Right lobe of liver (tissue), 6 donors: ENCODE measurements around the gene SLC17A7. TPM values are rescaled to one million over a fixed set of nuclear protein-coding genes. Genes with fewer than 3 reads are reported as not detected.

Experiments used
- ATAC-seq, 4 donors: fragments of 200-7000 bp; cut with Tn5 transposase; one replicate each; pipeline ENCODE4 v1.9.1; 2020; ENCODE audit warnings: mild to moderate bottlenecking in 4 of 4, moderate library complexity in 4 of 4
- DNase-seq, 3 donors: peaks; one replicate each; pipeline ENCODE4 v3.0.0-alpha.2; 2020
- H3K27ac ChIP-seq, 3 donors: fragments of 200-600 bp; one replicate each; pipeline ENCODE4 v1.8.0; 2022
- H3K27me3 ChIP-seq, 2 donors: fragments of 200-600 bp; one replicate each; pipeline ENCODE4 v1.8.0; 2022
- H3K36me3 ChIP-seq, 4 donors: fragments of 200-600 bp; sonication (generic) in 1 of 4; one replicate each; pipeline versions ENCODE4 v1.5.1 to v1.8.0; 2017 to 2022; ENCODE audit warnings: control low read depth in 1 of 4
- H3K4me1 ChIP-seq, 4 donors: fragments of 200-600 bp; sonication (generic) in 1 of 4; one replicate each; pipeline versions ENCODE4 v1.5.1 to v1.8.0; 2017 to 2022; ENCODE audit warnings: control low read depth in 1 of 4
- H3K4me3 ChIP-seq, 3 donors: fragments of 200-600 bp; one replicate each; pipeline ENCODE4 v1.8.0; 2022
- H3K9me3 ChIP-seq, 4 donors: fragments of 200-600 bp; sonication (generic) in 1 of 4; one replicate each; pipeline versions ENCODE4 v1.5.1 to v1.8.0; 2017 to 2022; ENCODE audit warnings: control low read depth in 1 of 4
- POLR2A ChIP-seq: fragments of 450-650 bp; IDR thresholded peaks from one replicate; pipeline ENCODE4 v1.6.1; 2017; ENCODE audit warnings: antibody characterized with exemption, mild to moderate bottlenecking
- WGBS: methylation state at CpG from one replicate; pipeline ENCODE4 v1.1.6; 2018; ENCODE audit warnings: low coverage, low lambda C conversion rate; ENCODE audit not compliant: insufficient coverage; ENCODE audit errors: missing lambda C conversion rate; 5-methylcytosine and 5-hydroxymethylcytosine counted together
- intact Hi-C, 2 donors: fragments of 100-400 bp; cut with DNase I; formaldehyde crosslinking; loops; one replicate each; pipeline versions ENCODE4 v1.11.2 to v1.14.1; 2022
- total RNA-seq, 6 experiments: library from RNA; depleted of rRNA in 2 of 6; stranded (reverse); fragments of >200 nt in 2 of 6; fragmentation: NEBNext Ultra II Directional in 3 of 6; extraction: Animal tissue kit (Norgen Biotek cat#: 25700) in 3 of 6; gene quantifications; one replicate each; pipeline versions ENCODE4 v1.1.0 to v1.2.4, GENCODE V29; 2016 to 2023
- TF ChIP-seq, protein P1 (sequence below), 4 donors: fragments of 200-600 bp in 3 of 4; fragments of 450-650 bp in 1 of 4; IDR thresholded peaks; one replicate each; pipeline versions ENCODE4 v1.5.1 to v1.8.0; 2016 to 2022; ENCODE audit warnings: antibody characterized with exemption in 4 of 4, mild to moderate bottlenecking in 2 of 4
- donor health status: DM: no; HTN: yes; CAD: no.
- donor health status: DM: no; HTN: no; CAD: no.
- donor health status: DM: no; HTN: no; CAD: no.
- donor health status: DM: no; HTN: yes; CAD: no.
- donor health status: DM: no; HTN: yes; CAD: no.

Gene SLC17A7
- total RNA-seq, 6 experiments from 2014 or later: 0.13 TPM; not detected in 5

DNA sequence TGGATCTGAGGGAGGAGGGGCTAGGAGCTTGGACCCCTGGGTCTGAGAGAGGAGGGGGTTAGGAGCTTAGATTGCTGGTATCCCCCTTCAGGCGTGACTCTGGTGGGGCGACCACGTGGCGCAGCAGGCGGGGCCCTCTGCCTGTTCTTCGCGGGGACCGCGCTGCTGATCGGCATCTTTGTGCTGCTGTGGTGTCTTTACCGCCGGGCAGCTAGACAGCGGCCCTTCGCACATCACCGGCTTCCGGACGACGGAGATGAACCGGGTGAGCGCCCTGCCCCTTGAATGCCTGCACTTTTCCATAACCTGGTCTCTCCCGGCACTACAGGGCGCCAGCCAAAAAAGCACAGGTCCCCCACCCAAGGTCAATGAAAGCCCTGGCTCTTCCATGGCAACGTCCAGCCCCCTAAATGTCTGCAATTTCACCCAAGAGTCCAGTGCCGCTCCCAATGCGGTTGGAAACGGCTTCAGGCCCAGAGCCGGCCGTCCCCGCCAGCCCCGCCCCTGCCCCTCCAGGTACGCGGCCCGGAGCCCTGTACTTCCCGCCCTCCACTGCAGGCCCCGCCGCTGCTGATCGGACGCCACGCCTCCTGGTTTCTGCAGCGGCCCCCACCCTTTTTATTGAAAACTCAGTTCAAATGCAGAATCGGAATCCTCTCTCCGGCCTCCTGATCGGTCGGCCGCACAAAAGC is 13.3 kb downstream of the SLC17A7 start:
- H3K27me3 ChIP-seq: peaks cover 13 to 19% of the 10 kb centered on the region in 2 donors

DNA sequence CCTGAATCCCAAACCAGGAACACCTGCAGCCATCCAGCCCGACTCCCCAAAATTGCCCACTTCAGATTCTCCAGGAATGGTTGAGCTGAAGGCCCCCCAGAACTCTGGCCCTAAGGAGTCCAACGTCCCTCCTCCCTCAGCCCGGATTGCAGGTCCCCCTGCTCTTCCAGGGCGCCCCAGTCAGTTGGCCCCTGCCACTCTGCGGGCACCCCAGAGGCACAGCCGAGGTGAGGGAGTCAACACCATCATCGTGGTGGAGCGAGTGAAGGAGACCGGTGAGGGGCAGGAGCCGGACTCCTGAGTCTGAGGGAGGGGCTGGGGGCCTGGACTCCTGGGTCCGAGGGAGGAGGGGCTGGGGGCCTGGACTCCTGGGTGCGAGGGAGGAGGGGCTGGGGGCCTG is 14.0 kb downstream of the SLC17A7 start:
- Histone ChIP-seq H3K4me3 (no peak overlapping the region), H3K27me3 (peaks cover 11 to 19% of the 10 kb centered on the region in 2 donors), H3K36me3 (no peaks in the 10 kb centered on the region), H3K9me3 (no peaks in the 10 kb centered on the region), H3K4me1 (peaks cover 0 to 2% (median 0%) of the 10 kb centered on the region in 4 donors), H3K27ac (no peak overlapping the region)
- WGBS: 35% methylated on average over 6 of the region's 12 CpGs
- TF ChIP-seq, protein P1, sequence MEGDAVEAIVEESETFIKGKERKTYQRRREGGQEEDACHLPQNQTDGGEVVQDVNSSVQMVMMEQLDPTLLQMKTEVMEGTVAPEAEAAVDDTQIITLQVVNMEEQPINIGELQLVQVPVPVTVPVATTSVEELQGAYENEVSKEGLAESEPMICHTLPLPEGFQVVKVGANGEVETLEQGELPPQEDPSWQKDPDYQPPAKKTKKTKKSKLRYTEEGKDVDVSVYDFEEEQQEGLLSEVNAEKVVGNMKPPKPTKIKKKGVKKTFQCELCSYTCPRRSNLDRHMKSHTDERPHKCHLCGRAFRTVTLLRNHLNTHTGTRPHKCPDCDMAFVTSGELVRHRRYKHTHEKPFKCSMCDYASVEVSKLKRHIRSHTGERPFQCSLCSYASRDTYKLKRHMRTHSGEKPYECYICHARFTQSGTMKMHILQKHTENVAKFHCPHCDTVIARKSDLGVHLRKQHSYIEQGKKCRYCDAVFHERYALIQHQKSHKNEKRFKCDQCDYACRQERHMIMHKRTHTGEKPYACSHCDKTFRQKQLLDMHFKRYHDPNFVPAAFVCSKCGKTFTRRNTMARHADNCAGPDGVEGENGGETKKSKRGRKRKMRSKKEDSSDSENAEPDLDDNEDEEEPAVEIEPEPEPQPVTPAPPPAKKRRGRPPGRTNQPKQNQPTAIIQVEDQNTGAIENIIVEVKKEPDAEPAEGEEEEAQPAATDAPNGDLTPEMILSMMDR (IDR thresholded peaks at IDR 0.05): no peak
- TF ChIP-seq POLR2A: no peak
- intact Hi-C loops: no loop called here
- ATAC-seq (no peak), DNase-seq (no peak)

More for the DNA sequence above, 13.3 kb downstream of the SLC17A7 start:
- no peaks in the 10 kb centered on the region for H3K9me3 ChIP-seq
- H3K36me3 ChIP-seq: no peaks in the 10 kb centered on the region
- TF ChIP-seq, protein P1 (IDR thresholded peaks at IDR 0.05): no peak
- no peak for TF ChIP-seq POLR2A
- no peak overlapping the region for H3K4me3 ChIP-seq
- H3K4me1 ChIP-seq: no peaks in the 10 kb centered on the region
- WGBS: 3% methylated on average over 12 of the region's 45 CpGs
- DNase-seq (no peak), ATAC-seq (peak in 3 of 4 donors; percentile 36 to 42 (median 38))
- H3K27ac ChIP-seq: no peak overlapping the region
- intact Hi-C loops: no loop called here

DNA sequence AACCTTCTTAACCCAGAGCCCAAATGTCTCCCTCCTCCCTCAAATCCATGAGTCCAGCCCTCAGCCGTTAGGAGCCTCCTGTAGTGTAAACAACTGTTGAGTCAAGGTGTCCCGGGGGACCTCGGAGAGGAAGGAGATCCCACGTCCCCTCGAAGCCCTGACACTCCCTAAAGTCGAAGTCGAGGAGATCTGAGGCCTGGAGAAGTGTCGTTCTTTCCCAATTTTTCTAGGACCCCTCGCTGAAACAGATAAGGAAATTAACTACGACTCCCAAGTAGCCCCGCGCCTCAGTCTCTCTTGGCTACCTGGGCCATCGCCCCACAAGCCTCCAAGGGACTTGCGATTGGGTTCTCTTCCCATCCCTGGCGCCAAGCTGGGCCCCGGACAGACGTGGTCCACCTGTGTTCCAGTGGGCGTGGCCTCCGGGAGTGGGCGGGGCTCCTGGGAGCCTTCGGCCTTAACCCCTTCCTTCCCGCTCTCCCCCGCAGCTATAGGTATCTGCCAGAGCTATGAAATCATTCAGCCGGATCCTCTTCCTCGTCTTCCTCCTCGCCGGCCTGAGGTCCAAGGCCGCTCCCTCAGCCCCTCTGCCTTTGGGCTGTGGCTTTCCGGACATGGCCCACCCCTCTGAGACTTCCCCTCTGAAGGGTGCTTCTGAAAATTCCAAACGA is 15.3 kb downstream of the SLC17A7 start:
- TF ChIP-seq, protein P1 (IDR thresholded peaks at IDR 0.05): no peak
- TF ChIP-seq POLR2A: no peak
- no peak overlapping the region for H3K27ac ChIP-seq
- no peaks in the 10 kb centered on the region for H3K9me3 ChIP-seq
- 2% methylated on average over 19 of the region's 30 CpGs for WGBS
- intact Hi-C loops: no loop called here
- ATAC-seq (no peak), DNase-seq (no peak)
- no peaks in the 10 kb centered on the region for H3K36me3 ChIP-seq
- H3K27me3 ChIP-seq: peaks cover 9 to 15% of the 10 kb centered on the region in 2 donors
- peaks cover 0 to 6% (median 0%) of the 10 kb centered on the region in 4 donors for H3K4me1 ChIP-seq
- no peak overlapping the region for H3K4me3 ChIP-seq

DNA sequence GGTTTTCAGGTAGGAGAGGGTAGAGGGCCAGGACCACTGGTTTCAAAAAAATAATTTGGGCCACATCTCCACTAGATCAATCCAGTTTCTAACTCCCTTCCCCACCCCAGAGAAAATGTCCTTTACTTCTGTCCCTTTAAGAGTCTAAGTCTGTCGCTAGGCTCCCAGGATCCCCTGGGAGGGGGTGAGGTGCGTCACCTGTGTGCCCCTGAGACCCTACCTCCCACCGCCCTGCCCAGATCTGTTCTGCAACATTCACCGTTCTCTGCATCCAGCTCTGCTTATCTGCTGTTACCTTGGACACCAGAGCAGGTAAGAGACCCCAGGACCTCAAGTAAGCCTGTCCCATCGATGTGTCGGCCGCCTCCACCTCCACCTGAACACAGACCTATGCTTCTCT is 16.1 kb downstream of the SLC17A7 start, which contains the start of gene GFY:
GFY (plus strand) TSS at position 211 of the 400 bp plus-strand sequence. CDS start 1,043 bp downstream, outside the sequence.
- no peak for TF ChIP-seq POLR2A
- TF ChIP-seq, protein P1 (IDR thresholded peaks at IDR 0.05): no peak
- ATAC-seq: no peak
- H3K27me3 ChIP-seq: peaks cover 9 to 23% of the 10 kb centered on the region in 2 donors
- intact Hi-C loops: no loop called here
- 36% methylated on average over 4 of the region's 7 CpGs for WGBS
- H3K36me3 ChIP-seq: no peaks in the 10 kb centered on the region
- peaks cover 0 to 7% (median 0%) of the 10 kb centered on the region in 4 donors for H3K4me1 ChIP-seq
- DNase-seq: no peak
- no peak within 1 kb of the TSS for H3K4me3 ChIP-seq
- H3K9me3 ChIP-seq: no peaks in the 10 kb centered on the region
- H3K27ac ChIP-seq: no peak within 1 kb of the TSS
